CD4-positive, CD25-positive, alpha-beta regulatory T cell (primary cell): ENCODE results near the gene ENGASE. TPM values are rescaled to one million over a fixed set of nuclear protein-coding genes. Genes with fewer than 3 reads are reported as not detected.
A peak's percentile ranks its signal among the peaks of the same experiment; 100 is the strongest.

Experiments used
- ATAC-seq, 2 donors: fragments of 150-1000 bp; cut with Tn5 transposase; one replicate each; pipeline ENCODE4 v1.10.0; 2021; ENCODE audit warnings: low read depth in 2 of 2, moderate number of reproducible peaks in 2 of 2, moderate library complexity in 1 of 2
- DNase-seq, 3 donors: peaks; one replicate each; pipeline versions ENCODE4 v3.0.0 to v3.0.0-alpha.2; 2012 to 2022; ENCODE audit warnings: mixed read lengths in 1 of 3
- H3K27ac ChIP-seq: one replicate; pipeline ENCODE4 v1.7.0; 2013; ENCODE audit warnings: mild to moderate bottlenecking, low read length; ENCODE audit not compliant: insufficient read depth, poor library complexity, severe bottlenecking
- H3K27me3 ChIP-seq: one replicate; pipeline ENCODE4 v1.7.0; 2013; ENCODE audit warnings: low read length; ENCODE audit not compliant: control insufficient read depth, insufficient read depth
- H3K36me3 ChIP-seq: one replicate; pipeline ENCODE4 v1.7.0; 2013; ENCODE audit warnings: mild to moderate bottlenecking, low read length, moderate library complexity; ENCODE audit not compliant: control insufficient read depth, insufficient read depth
- H3K4me1 ChIP-seq: 2 replicates; pipeline ENCODE4 v1.7.0; 2013; ENCODE audit warnings: mild to moderate bottlenecking, low read length; ENCODE audit not compliant: insufficient read depth, control insufficient read depth, poor library complexity, severe bottlenecking
- H3K4me3 ChIP-seq: one replicate; pipeline ENCODE4 v1.7.0; 2013; ENCODE audit warnings: low read depth, mild to moderate bottlenecking, low read length, moderate library complexity
- H3K9me3 ChIP-seq, 2 experiments: 1 replicate in 1 of 2; 2 replicates in 1 of 2; pipeline ENCODE4 v1.7.0; 2013; ENCODE audit warnings: low read length in 2 of 2, mild to moderate bottlenecking in 1 of 2, moderate library complexity in 1 of 2; ENCODE audit not compliant: control insufficient read depth in 2 of 2
- H3K27ac Mint-ChIP-seq, 3 donors: one replicate each; pipeline ENCODE4 v1.8.0; 2020 to 2022; ENCODE audit warnings: mild to moderate bottlenecking in 3 of 3, mixed read lengths in 3 of 3, moderate library complexity in 2 of 3
- H3K27me3 Mint-ChIP-seq: one replicate; pipeline ENCODE4 v1.8.0; 2022; ENCODE audit warnings: mild to moderate bottlenecking, mixed read lengths
- H3K36me3 Mint-ChIP-seq: one replicate; pipeline ENCODE4 v1.8.0; 2020; ENCODE audit warnings: mixed read lengths
- H3K4me1 Mint-ChIP-seq, 4 donors: one replicate each; pipeline ENCODE4 v1.8.0; 2020 to 2022; ENCODE audit warnings: mixed read lengths in 4 of 4, mild to moderate bottlenecking in 1 of 4
- H3K4me3 Mint-ChIP-seq, 4 donors: one replicate each; pipeline ENCODE4 v1.8.0; 2020 to 2022; ENCODE audit warnings: mild to moderate bottlenecking in 4 of 4, mixed read lengths in 4 of 4, moderate library complexity in 3 of 4
- H3K9me3 Mint-ChIP-seq, 7 donors: one replicate each; pipeline ENCODE4 v1.8.0; 2020 to 2022; ENCODE audit warnings: mixed read lengths in 7 of 7, mild to moderate bottlenecking in 3 of 7, moderate library complexity in 2 of 7
- polyA plus RNA-seq, 4 donors: library from polyadenylated mRNA; unstranded; fragments of 300-500 nt; fragmentation: Illumina TruSeq; gene quantifications; one replicate each; pipeline ENCODE4 v1.2.3, GENCODE V29; 2021
- total RNA-seq: library from RNA; stranded (reverse); gene quantifications from one replicate; pipeline ENCODE4 v1.2.3, GENCODE V29; 2022

ENGASE gene
- total and polyA plus RNA-seq, 5 donors from 2014 or later: 1.1 to 91.9 (median 2.6) TPM

DNA sequence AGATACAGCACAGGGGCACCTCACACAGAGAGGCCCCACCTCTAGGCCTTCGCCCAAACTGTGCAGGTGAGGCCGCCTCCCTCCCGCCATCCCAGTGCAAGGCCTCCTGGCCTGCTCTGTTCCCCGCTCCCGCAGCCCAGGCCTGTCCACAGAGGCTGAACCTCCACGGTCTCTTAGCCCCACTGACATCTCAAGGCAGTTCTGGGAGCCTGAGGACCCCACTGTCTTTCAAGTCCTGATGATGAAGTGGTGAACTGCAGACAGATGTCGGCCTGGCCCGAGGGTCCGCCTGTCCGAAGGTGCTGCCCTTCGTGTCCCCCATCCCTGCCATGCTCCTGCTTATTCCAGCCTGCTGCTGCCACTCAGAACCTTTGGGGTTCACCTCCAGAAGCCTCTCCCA is 32.3 kb downstream of the ENGASE start:
- Histone ChIP-seq H3K4me1 (no peaks in the 10 kb centered on the region), H3K27me3 (no peaks in the 10 kb centered on the region), H3K9me3 (no peaks in the 10 kb centered on the region), H3K27ac (no peak overlapping the region), H3K4me3 (no peak overlapping the region), H3K36me3 (no peaks in the 10 kb centered on the region)
- H3K9me3 Mint-ChIP-seq: no peaks in the 10 kb centered on the region
- DNase-seq (no peak), ATAC-seq (no peak)
- H3K27me3 Mint-ChIP-seq: no peaks in the 10 kb centered on the region
- no peak overlapping the region for H3K4me3 Mint-ChIP-seq
- H3K36me3 Mint-ChIP-seq: no peaks in the 10 kb centered on the region
- no peak overlapping the region for H3K27ac Mint-ChIP-seq
- no peaks in the 10 kb centered on the region for H3K4me1 Mint-ChIP-seq

DNA sequence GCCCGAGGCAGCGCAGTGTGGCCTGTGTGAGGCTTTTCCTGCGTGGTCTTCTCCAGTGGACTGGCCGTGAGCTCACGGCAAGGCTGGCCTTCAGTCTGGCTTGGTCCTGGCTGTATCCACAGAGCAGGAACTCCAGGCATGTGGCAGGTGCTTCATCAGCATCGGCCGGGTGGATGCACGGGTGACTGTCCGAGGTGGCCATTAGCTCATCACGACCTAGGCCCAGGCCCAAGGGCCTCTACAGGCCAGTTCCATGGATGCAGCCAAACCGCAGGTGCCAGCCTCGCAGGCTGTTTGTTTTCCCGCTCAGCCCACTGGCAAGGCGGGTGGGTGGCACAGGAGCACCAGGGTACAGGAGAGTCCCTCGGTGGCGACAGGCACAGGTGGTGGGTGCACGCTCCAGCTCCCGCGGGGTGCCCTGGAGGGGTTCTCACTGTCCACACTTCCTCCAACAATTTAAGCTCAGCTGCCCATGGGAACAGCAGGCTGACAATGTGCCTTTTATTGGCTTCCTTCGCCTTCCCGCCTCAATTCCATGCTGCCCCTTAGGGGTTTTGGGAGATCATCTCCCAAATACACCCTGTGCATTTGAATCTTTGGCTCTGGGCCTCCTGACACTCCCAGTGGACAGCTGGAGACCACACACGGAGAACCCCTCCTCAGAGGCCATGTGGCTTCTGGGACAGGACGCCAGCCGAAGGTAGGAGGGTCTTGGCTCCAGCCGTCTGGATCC is 33.0 kb downstream of the ENGASE start:
- no peak overlapping the region for H3K4me3 Mint-ChIP-seq
- H3K27ac Mint-ChIP-seq: no peak overlapping the region
- Histone ChIP-seq H3K36me3 (no peaks in the 10 kb centered on the region), H3K27ac (no peak overlapping the region), H3K9me3 (no peaks in the 10 kb centered on the region), H3K27me3 (no peaks in the 10 kb centered on the region), H3K4me3 (no peak overlapping the region), H3K4me1 (no peaks in the 10 kb centered on the region)
- ATAC-seq (no peak), DNase-seq (no peak)
- H3K9me3 Mint-ChIP-seq: no peaks in the 10 kb centered on the region
- no peaks in the 10 kb centered on the region for H3K27me3 Mint-ChIP-seq
- H3K36me3 Mint-ChIP-seq: no peaks in the 10 kb centered on the region
- no peaks in the 10 kb centered on the region for H3K4me1 Mint-ChIP-seq

GRCh38 chr17:79108232-79108850 is 33.7 kb downstream of the ENGASE start:
- H3K4me1 ChIP-seq: no peaks in the 10 kb centered on the region
- ATAC-seq (no peak), DNase-seq (no peak)
- no peak overlapping the region for H3K4me3 Mint-ChIP-seq
- H3K27me3 ChIP-seq: no peaks in the 10 kb centered on the region
- no peaks in the 10 kb centered on the region for H3K4me1 Mint-ChIP-seq
- no peak overlapping the region for H3K27ac Mint-ChIP-seq
- H3K27ac ChIP-seq: no peak overlapping the region
- H3K36me3 ChIP-seq: no peaks in the 10 kb centered on the region
- H3K36me3 Mint-ChIP-seq: no peaks in the 10 kb centered on the region
- no peaks in the 10 kb centered on the region for H3K27me3 Mint-ChIP-seq
- no peak overlapping the region for H3K4me3 ChIP-seq
- no peaks in the 10 kb centered on the region for H3K9me3 Mint-ChIP-seq
- H3K9me3 ChIP-seq: no peaks in the 10 kb centered on the region

- ATAC-seq: no peak
- no peaks in the 10 kb centered on the region for H3K27me3 Mint-ChIP-seq
- no peaks in the 10 kb centered on the region for H3K27me3 ChIP-seq
Observed at GRCh38 chr17:79108870-79109269, 34.2 kb downstream of the ENGASE start.

GRCh38 chr17:79109584-79109983 is 35.0 kb downstream of the ENGASE start:
- ATAC-seq (no peak), DNase-seq (no peak)
- no peak overlapping the region for H3K4me3 ChIP-seq
- no peaks in the 10 kb centered on the region for H3K36me3 ChIP-seq
- H3K9me3 ChIP-seq: no peaks in the 10 kb centered on the region
- Mint-ChIP-seq H3K27me3 (no peaks in the 10 kb centered on the region), H3K4me3 (no peak overlapping the region), H3K9me3 (no peaks in the 10 kb centered on the region), H3K27ac (no peak overlapping the region), H3K36me3 (no peaks in the 10 kb centered on the region), H3K4me1 (no peaks in the 10 kb centered on the region)
- no peak overlapping the region for H3K27ac ChIP-seq
- no peaks in the 10 kb centered on the region for H3K4me1 ChIP-seq
- no peaks in the 10 kb centered on the region for H3K27me3 ChIP-seq

More at GRCh38 chr17:79108870-79109269, 34.2 kb downstream of the ENGASE start:
- Mint-ChIP-seq H3K9me3 (no peaks in the 10 kb centered on the region), H3K36me3 (no peaks in the 10 kb centered on the region), H3K4me1 (no peaks in the 10 kb centered on the region), H3K27ac (no peak overlapping the region), H3K4me3 (no peak overlapping the region)
- H3K36me3 ChIP-seq: no peaks in the 10 kb centered on the region
- H3K4me1 ChIP-seq: no peaks in the 10 kb centered on the region
- no peak overlapping the region for H3K4me3 ChIP-seq
- H3K9me3 ChIP-seq: no peaks in the 10 kb centered on the region
- DNase-seq: no peak
- H3K27ac ChIP-seq: no peak overlapping the region

DNA sequence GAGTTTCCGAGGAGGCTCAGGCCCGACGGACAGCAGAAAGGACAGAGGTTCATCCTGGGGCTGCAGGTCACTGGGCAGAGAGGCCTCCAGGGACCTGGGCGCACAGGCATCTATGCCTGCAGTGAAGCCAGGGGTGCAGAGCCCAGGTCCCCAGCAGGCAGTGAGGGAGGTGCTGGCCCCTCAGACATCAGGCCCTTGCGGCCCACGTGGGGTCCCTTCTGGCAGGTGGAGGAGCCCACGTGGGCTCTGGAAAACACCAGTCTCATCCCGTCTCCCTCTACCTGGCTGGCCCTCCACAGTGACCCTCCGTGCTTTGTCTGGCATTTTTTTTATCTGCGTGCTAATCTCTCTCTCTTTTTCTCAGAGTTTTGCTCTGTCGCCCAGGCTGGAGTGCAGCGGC is 36.5 kb downstream of the ENGASE start:
- ATAC-seq: no peak
- no peak overlapping the region for H3K27ac Mint-ChIP-seq
- H3K4me3 Mint-ChIP-seq: peak overlapping the region in 1 of 4 donors; percentile 16
- Histone ChIP-seq H3K27ac (no peak overlapping the region), H3K9me3 (no peaks in the 10 kb centered on the region), H3K36me3 (no peaks in the 10 kb centered on the region), H3K27me3 (no peaks in the 10 kb centered on the region), H3K4me1 (no peaks in the 10 kb centered on the region), H3K4me3 (no peak overlapping the region)
- DNase-seq: no peak
- no peaks in the 10 kb centered on the region for H3K36me3 Mint-ChIP-seq
- no peaks in the 10 kb centered on the region for H3K9me3 Mint-ChIP-seq
- no peaks in the 10 kb centered on the region for H3K27me3 Mint-ChIP-seq
- no peaks in the 10 kb centered on the region for H3K4me1 Mint-ChIP-seq

- no peaks in the 10 kb centered on the region for H3K36me3 ChIP-seq
- DNase-seq (no peak), ATAC-seq (no peak)
- Mint-ChIP-seq H3K27ac (no peak overlapping the region), H3K4me1 (no peaks in the 10 kb centered on the region), H3K27me3 (no peaks in the 10 kb centered on the region), H3K36me3 (no peaks in the 10 kb centered on the region), H3K4me3 (no peak overlapping the region), H3K9me3 (no peaks in the 10 kb centered on the region)
- H3K9me3 ChIP-seq: no peaks in the 10 kb centered on the region
- no peaks in the 10 kb centered on the region for H3K27me3 ChIP-seq
- H3K27ac ChIP-seq: no peak overlapping the region
- no peak overlapping the region for H3K4me3 ChIP-seq
- no peaks in the 10 kb centered on the region for H3K4me1 ChIP-seq
Observed at GRCh38 chr17:79112471-79112870, 37.8 kb downstream of the ENGASE start.
